NT2/D1 (cell line): ENCODE data around the gene IMPDH1.

ENCODE experiments used
- DNase-seq: peaks from one replicate; pipeline ENCODE4 v3.0.0-alpha.2; 2011; ENCODE audit warnings: low read depth, low spot score
- H3K27me3 ChIP-seq: 2 replicates; pipeline ENCODE4 v1.6.0; 2011; ENCODE audit warnings: mild to moderate bottlenecking; ENCODE audit not compliant: insufficient read length, insufficient read depth
- H3K36me3 ChIP-seq: 2 replicates; pipeline ENCODE4 v1.6.1; 2011; ENCODE audit warnings: mild to moderate bottlenecking, low read length, mixed read lengths; ENCODE audit not compliant: insufficient read depth, insufficient read length
- H3K4me1 ChIP-seq: 2 replicates; pipeline ENCODE4 v1.5.1; 2011; ENCODE audit not compliant: insufficient read depth, insufficient read length
- H3K4me3 ChIP-seq: 2 replicates; pipeline ENCODE4 v1.5.1; 2011; ENCODE audit warnings: low read depth; ENCODE audit not compliant: insufficient read length
- H3K9ac ChIP-seq: 2 replicates; pipeline ENCODE4 v1.6.0; 2011; ENCODE audit warnings: low read depth; ENCODE audit not compliant: insufficient read length
- H3K9me3 ChIP-seq: 2 replicates; pipeline ENCODE4 v1.5.1; 2011; ENCODE audit warnings: mild to moderate bottlenecking, low read length; ENCODE audit not compliant: insufficient read depth
- SUZ12 ChIP-seq: IDR thresholded peaks from 2 replicates; pipeline ENCODE4 v1.6.1; 2011; ENCODE audit not compliant: insufficient read length, insufficient read depth; ENCODE audit errors: extremely low read depth
- YY1 ChIP-seq: IDR thresholded peaks from 2 replicates; pipeline ENCODE4 v1.6.1; 2011; ENCODE audit not compliant: insufficient read length, insufficient read depth
- ZNF274 ChIP-seq: IDR thresholded peaks from 2 replicates; pipeline ENCODE4 v1.6.1; 2011; ENCODE audit warnings: mild to moderate bottlenecking, low read depth, low read length

IMPDH1 gene

DNA sequence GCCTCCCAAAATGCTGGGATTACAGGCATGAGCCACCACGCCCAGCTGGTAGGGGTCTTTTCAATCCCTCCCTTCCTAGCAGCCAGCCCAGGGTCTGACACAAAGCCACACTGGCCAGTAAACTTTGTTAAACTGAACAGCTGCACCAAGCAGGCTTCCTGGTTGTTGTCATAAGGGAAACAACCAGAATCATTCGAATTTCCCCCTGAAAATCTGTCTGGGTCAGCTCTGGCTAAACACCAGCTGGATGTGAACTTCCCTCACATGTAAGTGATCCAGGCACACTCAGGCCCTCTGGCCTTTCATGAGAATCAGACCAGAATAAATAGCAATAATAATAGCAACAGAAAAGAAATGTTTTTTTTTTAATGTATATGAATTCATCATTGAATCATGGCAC lies 7.4 kb downstream of the IMPDH1 start:
- TF ChIP-seq YY1: no peak
- TF ChIP-seq ZNF274: no peak
- TF ChIP-seq SUZ12: no peak
- H3K9me3 ChIP-seq: no peaks in the 10 kb centered on the region
- H3K4me1 ChIP-seq: peaks cover 10% of the 10 kb centered on the region
- DNase-seq: no peak
- no peak overlapping the region for H3K4me3 ChIP-seq
- peaks cover 23% of the 10 kb centered on the region for H3K27me3 ChIP-seq
- peaks cover 56% of the 10 kb centered on the region for H3K36me3 ChIP-seq
- no peak overlapping the region for H3K9ac ChIP-seq

DNA sequence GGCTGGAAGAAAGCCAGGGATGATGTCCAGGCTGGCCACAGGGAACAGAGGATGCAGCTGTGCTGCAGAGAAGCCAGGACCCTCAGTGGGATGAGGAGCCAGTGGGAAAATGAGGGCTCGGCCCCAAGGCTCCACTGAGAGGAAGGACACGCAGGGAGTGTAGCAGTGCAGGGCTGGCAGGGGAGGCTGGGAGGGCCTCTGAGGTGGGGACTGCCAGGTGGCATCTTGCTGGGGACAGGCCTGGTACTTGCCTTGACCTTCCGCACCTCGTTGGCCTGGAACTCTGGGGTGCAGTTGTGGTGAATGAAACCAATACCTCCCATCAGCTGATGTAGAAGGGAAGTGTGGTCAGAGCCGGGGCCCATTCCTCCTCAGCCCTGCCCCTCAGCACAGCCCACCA lies 9.2 kb downstream of the IMPDH1 start:
- Histone ChIP-seq H3K36me3 (peaks cover 73% of the 10 kb centered on the region), H3K9me3 (no peaks in the 10 kb centered on the region), H3K4me1 (peaks cover 8% of the 10 kb centered on the region), H3K9ac (no peak overlapping the region), H3K4me3 (no peak overlapping the region), H3K27me3 (peaks cover 10% of the 10 kb centered on the region)
- no peak for TF ChIP-seq ZNF274
- no peak for TF ChIP-seq YY1
- TF ChIP-seq SUZ12: no peak
- DNase-seq: no peak

DNA sequence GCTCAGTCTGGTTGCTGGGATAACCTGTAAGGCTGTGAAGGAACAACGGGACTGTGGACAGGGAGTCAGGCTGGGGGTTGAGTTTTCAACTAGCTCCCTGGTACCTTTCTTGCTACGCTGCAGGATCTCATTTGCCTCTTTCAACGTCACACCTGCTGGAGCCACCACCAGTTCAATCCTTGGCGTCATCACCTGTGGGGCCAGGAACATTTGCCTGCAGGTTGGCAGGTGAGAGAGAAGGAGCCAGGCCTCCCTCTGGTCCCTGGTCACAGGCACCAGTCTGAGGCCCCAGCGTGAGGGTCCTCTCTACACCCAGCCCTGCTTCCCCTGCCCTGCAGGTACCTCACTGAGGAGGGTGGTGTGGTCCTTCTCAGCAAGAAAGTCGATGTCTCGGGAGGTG lies 9.8 kb downstream of the IMPDH1 start:
- no peak for DNase-seq
- TF ChIP-seq YY1 (no peak), SUZ12 (no peak), ZNF274 (no peak)
- Histone ChIP-seq H3K27me3 (peaks cover 4% of the 10 kb centered on the region), H3K9me3 (no peaks in the 10 kb centered on the region), H3K4me1 (peaks cover 6% of the 10 kb centered on the region), H3K36me3 (peaks cover 79% of the 10 kb centered on the region), H3K9ac (no peak overlapping the region), H3K4me3 (no peak overlapping the region)

DNA sequence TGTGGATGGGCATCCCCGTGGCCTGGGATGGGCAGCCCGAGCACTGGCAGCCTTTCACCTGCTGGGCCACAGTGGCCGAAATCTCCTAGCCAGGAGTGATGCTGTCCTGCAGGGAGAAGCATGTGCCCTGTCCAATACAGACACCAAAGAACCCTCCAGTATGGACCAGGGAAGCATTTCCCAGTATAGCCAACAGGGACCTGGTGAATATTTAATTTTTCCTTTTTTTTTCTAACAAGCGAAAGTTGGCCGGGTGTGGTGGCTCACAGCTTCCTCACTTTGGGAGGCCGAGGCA lies 11.0 kb downstream of the IMPDH1 start:
- no peak for DNase-seq
- TF ChIP-seq SUZ12 (no peak), YY1 (no peak), ZNF274 (no peak)
- H3K4me3 ChIP-seq: no peak overlapping the region
- H3K36me3 ChIP-seq: peaks cover 86% of the 10 kb centered on the region
- no peaks in the 10 kb centered on the region for H3K27me3 ChIP-seq
- H3K9me3 ChIP-seq: no peaks in the 10 kb centered on the region
- H3K4me1 ChIP-seq: peaks cover 3% of the 10 kb centered on the region
- no peak overlapping the region for H3K9ac ChIP-seq

DNA sequence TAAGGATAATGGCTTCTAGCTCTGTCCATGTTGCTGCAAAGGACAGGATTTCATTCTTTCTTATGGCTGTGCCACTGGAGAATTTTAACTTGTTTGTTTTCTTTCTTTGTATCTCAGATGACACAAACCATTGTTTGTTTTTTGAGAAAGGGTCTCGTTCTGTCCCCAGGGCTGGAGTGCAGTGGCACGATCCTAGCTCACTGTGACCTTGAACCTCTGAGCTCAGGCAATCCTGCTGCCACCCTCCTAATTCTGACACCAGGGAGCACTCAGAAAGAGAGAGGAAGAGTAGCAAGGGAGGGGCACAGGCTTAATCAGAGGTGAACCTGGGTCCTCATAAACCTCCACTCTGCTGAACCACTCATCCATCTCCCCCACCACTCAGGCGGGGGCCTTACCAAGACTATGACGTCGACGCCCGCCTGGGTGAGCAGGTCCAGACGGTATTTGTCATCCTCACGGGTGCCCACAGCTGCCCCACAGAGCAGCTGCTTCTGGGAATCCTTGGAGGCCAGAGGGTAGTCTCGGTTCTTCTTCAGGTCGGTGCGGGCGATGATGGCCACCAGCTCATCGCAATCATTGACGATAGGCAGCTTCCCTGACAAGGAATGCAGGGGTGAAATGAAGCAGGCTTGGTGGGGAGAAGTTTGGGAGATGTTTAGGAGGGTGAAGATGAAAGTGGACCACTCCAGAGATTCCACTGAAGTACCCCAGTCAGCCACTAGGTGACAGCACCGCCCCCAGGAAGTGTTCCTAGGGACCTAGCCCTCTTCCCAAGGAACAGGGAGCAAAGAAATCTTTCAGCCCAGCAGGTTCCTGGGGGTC lies 11.6 kb downstream of the IMPDH1 start:
- no peak for DNase-seq

DNA sequence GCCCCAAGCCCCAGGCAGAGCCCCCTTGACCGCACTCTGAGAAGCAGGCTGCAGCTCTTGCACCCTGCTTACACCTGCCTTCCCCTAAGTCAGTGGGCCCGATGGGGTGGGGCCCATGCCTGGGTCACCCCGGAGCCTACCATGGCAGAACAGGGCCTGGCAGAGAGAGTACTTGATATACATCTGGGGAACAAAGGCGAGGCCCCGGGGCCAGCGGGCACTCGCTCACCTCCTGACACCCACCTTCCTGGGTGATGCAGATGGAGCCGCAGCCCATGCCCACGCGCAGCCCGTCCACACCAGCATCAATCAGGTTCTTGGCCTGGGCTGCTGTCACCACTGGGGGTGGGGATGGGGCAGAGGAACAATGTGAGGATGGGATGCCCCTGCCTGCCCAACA lies 13.4 kb downstream of the IMPDH1 start:
- Histone ChIP-seq H3K36me3 (peaks cover 84% of the 10 kb centered on the region), H3K4me1 (no peaks in the 10 kb centered on the region), H3K4me3 (no peak overlapping the region), H3K9ac (no peak overlapping the region), H3K9me3 (no peaks in the 10 kb centered on the region), H3K27me3 (no peaks in the 10 kb centered on the region)
- no peak for TF ChIP-seq YY1
- no peak for TF ChIP-seq SUZ12
- TF ChIP-seq ZNF274: no peak
- no peak for DNase-seq

More for the DNA sequence above, 11.6 kb downstream of the IMPDH1 start:
- Histone ChIP-seq H3K36me3 (peaks cover 83% of the 10 kb centered on the region), H3K9me3 (no peaks in the 10 kb centered on the region), H3K4me1 (no peaks in the 10 kb centered on the region), H3K4me3 (no peak overlapping the region), H3K27me3 (no peaks in the 10 kb centered on the region), H3K9ac (no peak overlapping the region)
- TF ChIP-seq SUZ12: no peak
- no peak for TF ChIP-seq YY1
- TF ChIP-seq ZNF274: no peak

DNA sequence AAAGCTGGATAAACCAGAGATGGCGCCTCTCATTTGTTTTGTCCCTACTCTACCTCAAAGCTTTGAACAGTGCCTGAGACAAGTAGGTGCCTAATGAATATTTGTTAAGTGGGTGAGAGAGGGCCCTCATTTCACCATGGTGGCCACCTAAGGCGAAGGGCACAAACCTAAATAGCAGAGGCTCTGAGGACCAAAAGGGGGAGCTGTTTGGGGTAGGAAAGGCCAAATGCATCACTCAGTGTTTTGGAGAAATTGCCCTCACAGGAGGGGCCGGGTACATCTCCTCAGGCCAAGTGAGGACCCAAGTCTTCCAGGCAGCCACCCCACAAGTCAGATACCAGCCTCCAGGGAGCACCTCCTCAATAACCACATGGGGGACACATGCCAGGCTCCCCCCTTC lies 14.0 kb downstream of the IMPDH1 start:
- Histone ChIP-seq H3K36me3 (peaks cover 81% of the 10 kb centered on the region), H3K27me3 (no peaks in the 10 kb centered on the region), H3K4me3 (no peak overlapping the region), H3K4me1 (no peaks in the 10 kb centered on the region), H3K9me3 (no peaks in the 10 kb centered on the region), H3K9ac (no peak overlapping the region)
- no peak for DNase-seq
- TF ChIP-seq ZNF274 (no peak), SUZ12 (no peak), YY1 (no peak)
